HAP-1 (cell line): ENCODE data around the gene TRIM69.
"Not testable (repeated sequence)": the region's sequence is repeated elsewhere in the genome, so short reads cannot be mapped to it uniquely, and the experiment has no call there.

ENCODE experiments used
- DNase-seq, 2 experiments: peaks; one replicate each; pipeline ENCODE4 v3.0.0-alpha.2; 2016 to 2020; ENCODE audit warnings: low spot score in 2 of 2
- H3K27me3 ChIP-seq: fragments of 250-450 bp; sonication (Bioruptor Pico); 2 replicates; pipeline ENCODE4 v1.5.1; 2020; ENCODE audit warnings: low read depth, mild to moderate bottlenecking, moderate library complexity
- H3K36me3 ChIP-seq: fragments of 250-450 bp; sonication (Bioruptor Pico); replicated peaks from 2 replicates; pipeline ENCODE4 v1.5.1; 2020; ENCODE audit warnings: mild to moderate bottlenecking
- H3K4me1 ChIP-seq: fragments of 250-450 bp; sonication (Bioruptor Pico); 2 replicates; pipeline ENCODE4 v1.5.1; 2020; ENCODE audit warnings: mild to moderate bottlenecking
- H3K4me3 ChIP-seq: fragments of 250-450 bp; sonication (Bioruptor Pico); 2 replicates; pipeline ENCODE4 v1.5.1; 2020; ENCODE audit warnings: mild to moderate bottlenecking, moderate library complexity
- H3K9me3 ChIP-seq: fragments of 250-450 bp; sonication (Bioruptor Pico); 2 replicates; pipeline ENCODE4 v1.5.1; 2020; ENCODE audit warnings: mild to moderate bottlenecking, moderate library complexity
- in situ Hi-C: fragments of 300-500 bp; cut with MboI; formaldehyde crosslinking; loops from 3 replicates; pipeline ENCODE4 v1.14.3; 2020; ENCODE audit warnings: low sequenced_read_pairs, inconsistent platforms, mixed read lengths

Gene TRIM69

DNA sequence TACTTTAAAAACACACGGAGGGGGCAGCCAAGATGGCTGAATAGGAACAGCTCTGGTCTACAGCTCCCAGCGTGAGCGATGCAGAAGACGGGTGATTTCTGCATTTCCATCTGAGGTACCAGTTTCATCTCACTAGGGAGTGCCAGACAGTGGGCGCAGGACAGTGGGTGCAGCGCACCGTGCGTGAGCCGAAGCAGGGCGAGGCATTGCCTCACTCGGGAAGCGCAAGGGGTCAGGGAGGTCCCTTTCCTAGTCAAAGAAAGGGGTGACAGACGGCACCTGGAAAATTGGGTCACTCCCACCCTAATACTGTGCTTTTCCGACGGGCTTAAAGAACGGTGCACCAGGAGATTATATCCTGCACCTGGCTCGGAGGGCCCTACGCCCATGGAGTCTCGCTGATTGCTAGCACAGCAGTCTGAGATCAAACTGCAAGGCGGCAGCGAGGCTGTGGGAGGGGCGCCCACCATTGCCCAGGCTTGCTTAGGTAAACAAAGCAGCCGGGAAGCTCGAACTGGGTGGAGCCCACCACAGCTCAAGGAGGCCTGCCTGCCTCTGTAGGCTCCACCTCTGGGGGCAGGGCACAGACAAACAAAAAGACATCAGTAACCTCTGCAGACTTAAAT, 3.0 kb downstream of the TRIM69 start:
- H3K4me3 ChIP-seq, H3K9me3 ChIP-seq, H3K4me1 ChIP-seq, H3K27me3 ChIP-seq, DNase-seq, H3K36me3 ChIP-seq: not testable (repeated sequence)
- in situ Hi-C loops: loop anchor here (10.0 kb wide), 1 partner anchor 155 kb away; no protein-coding TSS in a partner anchor

DNA sequence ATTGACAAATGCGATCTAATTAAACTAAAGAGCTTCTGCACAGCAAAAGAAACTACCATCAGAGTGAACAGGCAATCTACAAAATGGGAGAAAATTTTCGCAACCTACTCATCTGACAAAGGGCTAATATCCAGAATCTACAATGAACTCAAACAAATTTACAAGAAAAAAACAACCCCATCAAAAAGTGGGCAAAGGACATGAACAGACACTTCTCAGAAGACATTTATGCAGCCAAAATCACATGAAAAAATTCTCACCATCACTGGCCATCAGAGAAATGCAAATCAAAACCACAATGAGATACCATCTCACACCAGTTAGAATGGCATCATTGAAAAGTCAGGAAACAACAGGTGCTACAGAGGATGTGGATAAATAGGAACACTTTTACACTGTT, 7.1 kb downstream of the TRIM69 start:
- H3K4me3 ChIP-seq, H3K36me3 ChIP-seq, in situ Hi-C loops, H3K9me3 ChIP-seq, DNase-seq, H3K27me3 ChIP-seq, H3K4me1 ChIP-seq: not testable (repeated sequence)

DNA sequence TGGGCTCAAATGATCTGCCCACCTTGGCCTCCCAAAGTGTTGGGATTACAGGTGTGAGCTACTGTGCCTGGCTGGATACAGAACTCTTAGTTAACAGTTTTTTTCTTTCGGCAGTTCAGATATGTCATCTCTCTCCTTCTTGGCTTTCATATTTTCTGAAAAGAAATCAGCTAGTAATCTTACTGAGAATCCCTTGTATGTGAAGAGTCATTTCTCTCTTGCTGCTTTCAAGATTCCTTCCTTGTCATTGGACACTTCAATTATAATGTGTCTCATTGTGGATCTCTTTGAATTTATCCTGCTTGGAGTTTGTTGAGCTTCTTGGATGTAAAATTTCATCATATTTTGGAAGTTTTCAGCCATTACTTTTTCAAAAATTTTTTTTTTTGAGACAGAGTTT, 17.0 kb downstream of the TRIM69 start:
- Histone ChIP-seq H3K36me3 (no peaks in the 10 kb centered on the region), H3K4me1 (no peaks in the 10 kb centered on the region), H3K27me3 (peaks cover 4% of the 10 kb centered on the region; the same call in 1 of the 2 replicates), H3K9me3 (no peaks in the 10 kb centered on the region), H3K4me3 (no peak overlapping the region)
- no peak for DNase-seq
- in situ Hi-C loops: no loop called here

DNA sequence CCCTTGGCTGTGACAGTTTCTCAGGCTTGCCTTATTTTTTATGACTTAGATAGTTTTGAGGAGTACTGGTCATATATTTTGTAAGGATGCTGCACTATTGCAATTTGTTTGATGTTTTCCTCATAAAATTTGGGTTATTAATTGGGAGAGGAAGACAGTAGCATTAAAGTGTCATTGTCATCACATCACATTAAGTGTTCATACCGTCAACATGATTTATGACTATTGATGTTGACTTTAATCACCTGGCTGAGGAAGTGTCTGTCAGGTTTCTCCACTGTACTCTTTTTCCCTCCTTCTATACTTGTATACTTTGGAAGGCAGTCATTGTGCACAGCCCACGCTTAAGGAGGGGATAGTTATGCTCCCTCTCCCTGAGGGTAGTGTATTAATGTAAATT, 26.9 kb downstream of the TRIM69 start:
- Histone ChIP-seq H3K4me1 (no peaks in the 10 kb centered on the region), H3K27me3 (peaks cover 24% of the 10 kb centered on the region), H3K36me3 (no peaks in the 10 kb centered on the region), H3K9me3 (no peaks in the 10 kb centered on the region), H3K4me3 (no peak overlapping the region)
- in situ Hi-C loops: no loop called here
- DNase-seq: no peak

DNA sequence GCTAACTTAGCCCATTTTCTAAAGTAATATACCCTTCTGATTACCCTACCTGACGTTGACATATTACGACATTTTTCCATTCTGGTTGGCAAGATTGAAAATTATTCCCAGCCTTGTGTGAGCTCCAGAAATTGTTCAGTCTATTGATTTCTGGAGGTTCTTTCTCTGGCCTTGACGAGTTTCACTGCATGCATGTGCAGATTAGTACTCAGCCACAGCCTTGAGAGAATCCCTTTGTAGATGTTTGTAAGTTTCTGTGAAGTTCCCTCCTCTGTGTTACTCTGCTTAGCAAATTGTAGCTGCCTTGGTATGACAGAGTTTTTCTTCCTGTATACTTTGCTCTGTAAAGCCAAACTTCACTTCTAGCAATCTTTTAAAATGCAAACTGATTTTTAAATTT, 27.5 kb downstream of the TRIM69 start:
- Histone ChIP-seq H3K36me3 (no peaks in the 10 kb centered on the region), H3K4me1 (no peaks in the 10 kb centered on the region), H3K9me3 (no peaks in the 10 kb centered on the region), H3K4me3 (no peak overlapping the region), H3K27me3 (peaks cover 20% of the 10 kb centered on the region)
- no peak for DNase-seq
- in situ Hi-C loops: no loop called here

DNA sequence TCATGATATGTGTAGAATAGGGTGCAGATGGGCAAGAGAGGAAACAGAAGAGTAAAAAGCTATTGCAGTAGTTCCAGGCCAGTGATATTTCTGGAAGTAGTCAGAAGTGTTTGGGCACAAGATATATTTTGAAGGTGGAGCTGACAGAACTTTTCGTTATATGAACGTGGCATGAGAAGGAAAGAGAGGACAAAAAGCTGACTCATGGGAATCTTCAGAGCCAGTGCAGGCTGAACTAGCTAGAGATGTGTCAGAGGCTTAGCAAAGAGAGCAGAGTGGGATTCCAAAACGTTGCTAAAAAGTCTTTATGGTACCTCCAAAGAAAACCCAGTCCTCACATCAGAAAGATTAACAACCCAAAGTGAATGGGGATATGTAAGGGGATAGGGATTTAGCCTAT, 28.7 kb downstream of the TRIM69 start:
- no peak for DNase-seq
- in situ Hi-C loops: no loop called here
- H3K4me3 ChIP-seq: no peak overlapping the region
- no peaks in the 10 kb centered on the region for H3K9me3 ChIP-seq
- H3K4me1 ChIP-seq: no peaks in the 10 kb centered on the region
- peaks cover 8% of the 10 kb centered on the region for H3K27me3 ChIP-seq
- H3K36me3 ChIP-seq: no peaks in the 10 kb centered on the region

DNA sequence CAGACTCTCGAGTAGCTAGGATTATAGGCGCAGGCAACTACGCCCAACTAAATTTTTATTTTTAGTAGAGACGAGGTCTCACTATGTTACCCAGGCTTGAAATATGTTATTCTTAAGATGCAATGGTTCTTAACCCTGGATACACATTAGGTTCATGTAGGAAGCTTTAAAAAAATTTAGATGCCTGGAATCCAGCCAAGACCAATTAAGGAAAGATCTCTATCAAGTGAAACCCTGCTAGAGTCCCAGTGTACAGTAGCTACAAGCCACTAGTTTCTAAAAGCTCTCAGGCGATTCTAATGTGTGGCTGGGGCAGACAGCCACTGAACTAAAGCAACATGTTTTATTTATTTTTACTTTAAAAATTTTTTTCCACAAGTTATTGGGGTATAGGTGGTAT, 33.2 kb downstream of the TRIM69 start:
- Histone ChIP-seq H3K27me3 (peaks cover 5% of the 10 kb centered on the region; the same call in 1 of the 2 replicates), H3K9me3 (peaks cover 5% of the 10 kb centered on the region; the same call in 1 of the 2 replicates), H3K4me1 (no peaks in the 10 kb centered on the region), H3K36me3 (no peaks in the 10 kb centered on the region), H3K4me3 (no peak overlapping the region)
- in situ Hi-C loops: no loop called here
- no peak for DNase-seq

DNA sequence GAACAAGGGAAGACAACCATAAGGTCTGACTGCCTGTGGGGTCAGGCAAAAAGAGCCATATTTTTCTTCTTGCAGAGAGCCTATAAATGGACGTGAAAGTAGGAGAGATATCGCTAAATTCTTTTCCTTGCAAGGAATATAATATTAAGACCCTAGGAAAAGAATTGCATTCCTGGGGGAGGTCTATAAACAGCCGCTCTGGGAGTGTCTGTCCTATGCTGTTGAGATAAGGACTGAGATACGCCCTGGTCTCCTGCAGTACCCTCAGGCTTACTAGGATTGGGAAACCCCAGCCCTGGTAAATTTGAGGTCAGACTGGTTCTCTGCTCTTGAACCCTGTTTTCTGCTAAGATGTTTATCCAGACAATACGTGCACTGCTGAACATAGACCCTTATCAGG, 34.4 kb downstream of the TRIM69 start:
- in situ Hi-C loops, H3K4me1 ChIP-seq, H3K4me3 ChIP-seq, H3K9me3 ChIP-seq, H3K27me3 ChIP-seq, DNase-seq, H3K36me3 ChIP-seq: not testable (repeated sequence)

DNA sequence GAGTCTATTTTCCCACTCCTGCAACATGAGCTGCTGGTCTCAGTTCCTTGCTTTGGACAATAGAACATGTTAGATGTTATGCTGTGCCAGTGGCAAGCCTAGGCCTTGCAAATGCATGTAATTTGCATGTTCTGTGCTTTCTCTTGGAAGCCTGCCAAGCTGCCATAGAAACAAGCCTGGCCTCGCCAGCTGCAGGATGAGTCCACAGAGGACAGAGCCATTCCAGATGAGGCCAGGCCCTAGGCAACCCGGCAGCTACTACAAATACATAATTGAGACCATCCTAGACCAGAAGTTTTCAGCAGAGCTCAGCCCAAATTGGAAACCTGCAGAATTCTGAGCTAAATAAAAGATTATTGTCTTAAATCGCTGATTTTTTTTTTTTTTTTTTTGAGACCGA, 39.6 kb downstream of the TRIM69 start:
- in situ Hi-C loops: no loop called here
- peaks cover 3% of the 10 kb centered on the region; the same call in 1 of the 2 replicates for H3K9me3 ChIP-seq

DNA sequence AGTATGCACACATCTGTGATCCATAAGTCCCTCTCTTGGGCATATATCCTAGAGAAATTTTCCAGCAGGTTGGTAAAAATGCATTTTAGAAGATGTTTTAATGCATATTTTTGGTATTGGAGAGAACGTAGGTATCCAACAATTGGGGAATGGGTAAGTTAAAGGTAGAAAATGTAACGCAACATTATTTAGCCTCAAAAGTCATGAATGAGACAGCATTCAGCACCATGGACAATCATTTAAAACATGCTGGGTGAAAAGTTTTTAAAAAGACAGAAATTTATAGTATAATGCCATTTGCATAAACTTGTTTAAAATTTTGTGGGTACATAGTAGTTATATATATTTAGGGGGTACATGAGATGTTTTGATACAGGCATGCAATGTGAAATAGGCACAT, 43.4 kb downstream of the TRIM69 start:
- no peak overlapping the region for H3K4me3 ChIP-seq

More for the DNA sequence above, 39.6 kb downstream of the TRIM69 start:
- H3K36me3 ChIP-seq: no peaks in the 10 kb centered on the region
- no peaks in the 10 kb centered on the region for H3K27me3 ChIP-seq
- H3K4me1 ChIP-seq: no peaks in the 10 kb centered on the region
- peak in 1 of 2 experiments; percentile 46 for DNase-seq
- no peak overlapping the region for H3K4me3 ChIP-seq

DNA sequence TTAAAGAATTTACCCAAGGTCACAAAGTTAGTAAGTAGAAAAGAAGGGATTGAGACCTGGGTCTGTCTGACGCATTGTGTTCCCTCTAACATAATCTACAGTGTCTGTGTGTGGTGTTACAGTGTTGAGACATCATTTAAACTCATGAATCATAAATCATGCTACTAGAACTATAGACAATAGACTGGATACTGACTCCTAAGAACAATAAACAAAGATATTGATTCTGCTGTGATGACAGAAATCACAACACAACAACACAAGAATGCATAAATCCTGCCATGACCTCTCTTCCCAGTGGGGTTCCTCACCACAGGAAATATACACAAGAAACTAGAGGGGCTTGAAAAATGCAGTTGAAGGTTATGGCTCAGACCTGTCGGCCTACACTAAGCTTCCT, 44.3 kb downstream of the TRIM69 start:
- DNase-seq: no peak
- Histone ChIP-seq H3K27me3 (no peaks in the 10 kb centered on the region), H3K4me1 (peaks cover 4% of the 10 kb centered on the region; the same call in 1 of the 2 replicates), H3K9me3 (no peaks in the 10 kb centered on the region), H3K36me3 (no peaks in the 10 kb centered on the region), H3K4me3 (no peak overlapping the region)
- in situ Hi-C loops: no loop called here

More for the DNA sequence above, 43.4 kb downstream of the TRIM69 start:
- in situ Hi-C loops: no loop called here
- Histone ChIP-seq H3K27me3 (no peaks in the 10 kb centered on the region), H3K4me1 (peaks cover 4% of the 10 kb centered on the region; the same call in 1 of the 2 replicates), H3K9me3 (no peaks in the 10 kb centered on the region), H3K36me3 (no peaks in the 10 kb centered on the region)
- no peak for DNase-seq

DNA sequence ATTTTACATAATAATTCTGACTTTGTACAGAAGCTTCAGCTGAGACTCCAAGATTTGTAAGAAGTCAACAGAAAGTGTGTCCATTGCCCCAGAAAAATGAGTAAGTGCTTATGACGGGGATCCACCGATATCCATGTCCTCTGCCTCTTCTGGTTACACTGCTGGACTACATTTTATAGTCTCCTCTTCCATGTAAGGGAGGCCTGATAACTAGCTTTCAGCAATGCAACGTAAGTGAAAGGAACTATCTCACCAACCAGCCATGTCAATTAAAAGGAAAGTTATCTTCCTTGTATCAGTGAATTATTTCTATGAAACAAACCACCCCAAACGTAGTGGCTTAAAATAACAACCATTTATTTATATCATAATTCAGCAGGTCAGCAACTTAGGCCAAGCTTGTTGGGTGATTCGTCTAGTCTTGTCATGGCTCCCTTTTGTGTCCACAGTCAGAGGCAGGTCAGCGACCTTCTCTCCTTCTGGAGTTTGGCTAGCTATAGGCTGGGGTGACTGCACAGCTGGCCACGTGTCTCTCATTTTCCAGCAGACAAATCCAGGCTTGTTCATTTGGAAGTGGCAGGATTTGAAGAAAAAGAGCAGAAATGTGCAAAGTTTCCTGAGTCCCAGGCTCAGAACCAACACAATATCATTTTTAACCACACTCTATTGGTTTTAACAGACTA, 44.9 kb downstream of the TRIM69 start:
- in situ Hi-C loops: no loop called here
- Histone ChIP-seq H3K36me3 (no peaks in the 10 kb centered on the region), H3K4me3 (no peak overlapping the region), H3K27me3 (no peaks in the 10 kb centered on the region), H3K4me1 (peaks cover 4% of the 10 kb centered on the region; the same call in 1 of the 2 replicates), H3K9me3 (no peaks in the 10 kb centered on the region)
- no peak for DNase-seq

DNA sequence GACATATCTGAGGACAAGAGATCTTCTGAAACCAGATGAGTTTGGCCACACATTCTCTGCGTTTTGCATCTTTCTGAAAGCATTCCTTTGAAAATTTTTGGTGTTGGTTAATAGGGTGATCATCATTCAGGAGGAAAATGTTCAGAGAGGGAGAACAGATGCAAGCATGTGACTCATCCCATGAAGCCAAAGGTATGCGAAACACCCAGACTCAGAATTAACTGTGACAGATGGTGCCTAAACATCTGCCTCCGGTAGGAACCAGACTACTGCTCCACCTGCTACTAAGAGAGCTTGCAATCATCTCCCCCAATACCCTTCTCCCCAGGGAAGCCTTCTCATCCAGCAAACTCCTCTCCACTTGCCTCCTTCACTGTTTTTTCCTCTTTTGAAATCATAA, 46.2 kb downstream of the TRIM69 start:
- no peak for DNase-seq
- no peak overlapping the region for H3K4me3 ChIP-seq
- H3K27me3 ChIP-seq: no peaks in the 10 kb centered on the region
- H3K4me1 ChIP-seq: peaks cover 4% of the 10 kb centered on the region; the same call in 1 of the 2 replicates
- no peaks in the 10 kb centered on the region for H3K9me3 ChIP-seq
- in situ Hi-C loops: no loop called here
- no peaks in the 10 kb centered on the region for H3K36me3 ChIP-seq

DNA sequence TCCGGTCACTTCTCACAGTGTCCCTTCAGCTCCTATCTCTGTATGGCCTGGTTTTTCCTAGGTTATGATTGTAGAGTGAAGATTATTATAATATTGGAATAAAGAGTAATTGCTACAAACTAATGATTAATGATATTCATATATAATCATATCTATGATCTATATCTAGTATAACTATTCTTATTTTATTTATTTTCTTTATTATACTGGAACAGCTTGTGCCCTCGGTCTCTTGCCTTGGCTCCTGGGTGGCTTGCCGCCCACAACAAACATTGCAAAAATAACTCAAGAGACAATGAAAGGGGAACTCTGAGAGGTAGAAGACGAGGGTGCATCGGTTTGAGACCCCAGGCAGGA, 48.6 kb downstream of the TRIM69 start:
- H3K27me3 ChIP-seq, H3K36me3 ChIP-seq, in situ Hi-C loops, H3K4me1 ChIP-seq, DNase-seq, H3K9me3 ChIP-seq: not testable (repeated sequence)
- H3K4me3 ChIP-seq: peak overlapping the region; percentile 59
